H9 (cell line): ENCODE data around the gene UMAD1. TPM values are rescaled to one million over a fixed set of nuclear protein-coding genes. Genes with fewer than 3 reads are reported as not detected.

Source experiments
- DNase-seq: peaks from one replicate; pipeline ENCODE4 v3.0.0-alpha.2; 2017
- H2AFZ ChIP-seq: one replicate; pipeline ENCODE4 v1.6.1; 2013; ENCODE audit warnings: mild to moderate bottlenecking, low read length, control low read depth, moderate library complexity
- H2AK5ac ChIP-seq: 2 replicates; pipeline ENCODE4 v1.6.1; 2013; ENCODE audit warnings: low read length, control low read depth, mixed read lengths; ENCODE audit not compliant: insufficient read length
- H2BK120ac ChIP-seq: one replicate; pipeline ENCODE4 v1.6.1; 2013; ENCODE audit warnings: low read depth, mild to moderate bottlenecking, low read length, control low read depth, inconsistent platforms; ENCODE audit not compliant: poor library complexity, severe bottlenecking
- H2BK12ac ChIP-seq: 2 replicates; pipeline ENCODE4 v1.6.1; 2013; ENCODE audit warnings: low read length, control low read depth, mixed read lengths, low read depth; ENCODE audit not compliant: insufficient read length
- H2BK15ac ChIP-seq: 2 replicates; pipeline ENCODE4 v1.6.1; 2013; ENCODE audit warnings: low read depth, low read length, control low read depth
- H2BK20ac ChIP-seq: one replicate; pipeline ENCODE4 v1.6.1; 2013; ENCODE audit warnings: low read depth, mild to moderate bottlenecking, low read length, control low read depth, inconsistent platforms; ENCODE audit not compliant: poor library complexity, severe bottlenecking
- H2BK5ac ChIP-seq: 2 replicates; pipeline ENCODE4 v1.6.1; 2013; ENCODE audit warnings: low read length, control low read depth, mixed read lengths; ENCODE audit not compliant: insufficient read length
- H3K14ac ChIP-seq: 2 replicates; pipeline ENCODE4 v1.6.1; 2013; ENCODE audit warnings: low read length, control low read depth; ENCODE audit not compliant: insufficient read depth
- H3K18ac ChIP-seq: 2 replicates; pipeline ENCODE4 v1.6.1; 2013; ENCODE audit warnings: low read depth, mild to moderate bottlenecking, mixed read lengths, low read length, control low read depth; ENCODE audit not compliant: insufficient read length
- H3K23ac ChIP-seq: 2 replicates; pipeline ENCODE4 v1.6.1; 2013; ENCODE audit warnings: low read length, control low read depth, mixed read lengths, low read depth; ENCODE audit not compliant: insufficient read length
- H3K23me2 ChIP-seq: 2 replicates; pipeline ENCODE4 v1.6.1; 2013; ENCODE audit warnings: low read depth, mild to moderate bottlenecking, mixed read lengths, low read length, control low read depth; ENCODE audit not compliant: insufficient read length, poor library complexity, severe bottlenecking
- H3K27ac ChIP-seq: 2 replicates; pipeline ENCODE4 v1.5.1; 2013; ENCODE audit warnings: low read length, control low read depth, mixed read lengths, low read depth; ENCODE audit not compliant: insufficient read length
- H3K27me3 ChIP-seq: 2 replicates; pipeline ENCODE4 v1.6.1; 2013; ENCODE audit warnings: low read length, control low read depth, inconsistent platforms; ENCODE audit not compliant: insufficient read depth
- H3K4ac ChIP-seq: 2 replicates; pipeline ENCODE4 v1.6.1; 2013; ENCODE audit warnings: low read depth, mild to moderate bottlenecking, control low read depth, inconsistent platforms, low read length, moderate library complexity
- H3K4me1 ChIP-seq: 2 replicates; pipeline ENCODE4 v1.6.1; 2013; ENCODE audit warnings: low read length, control low read depth, inconsistent platforms; ENCODE audit not compliant: insufficient read depth
- H3K4me2 ChIP-seq: 2 replicates; pipeline ENCODE4 v1.6.1; 2013; ENCODE audit warnings: low read length, control low read depth, mixed read lengths; ENCODE audit not compliant: insufficient read length, insufficient read depth
- H3K56ac ChIP-seq: 2 replicates; pipeline ENCODE4 v1.6.1; 2013; ENCODE audit warnings: low read depth, mild to moderate bottlenecking, mixed read lengths, low read length, control low read depth; ENCODE audit not compliant: insufficient read length
- H3K79me1 ChIP-seq: 2 replicates; pipeline ENCODE4 v1.6.1; 2013; ENCODE audit warnings: low read depth, mild to moderate bottlenecking, moderate library complexity, low read length, control low read depth, inconsistent platforms; ENCODE audit not compliant: insufficient read depth, poor library complexity, severe bottlenecking
- H3K79me2 ChIP-seq: 2 replicates; pipeline ENCODE4 v1.6.1; 2013; ENCODE audit warnings: low read length, control low read depth, inconsistent platforms; ENCODE audit not compliant: insufficient read depth
- H3K9ac ChIP-seq: 2 replicates; pipeline ENCODE4 v1.6.1; 2013; ENCODE audit warnings: low read length, control low read depth, mixed read lengths; ENCODE audit not compliant: insufficient read length; ENCODE audit errors: extremely low read depth
- H3K9me3 ChIP-seq: one replicate; pipeline ENCODE4 v1.6.1; 2013; ENCODE audit warnings: low read depth, low read length, inconsistent platforms; ENCODE audit not compliant: control insufficient read depth
- H3T11ph ChIP-seq: one replicate; pipeline ENCODE4 v1.6.1; 2013; ENCODE audit warnings: mild to moderate bottlenecking, low read length, control low read depth, inconsistent platforms
- H4K20me1 ChIP-seq: one replicate; pipeline ENCODE4 v1.6.1; 2013; ENCODE audit not compliant: control insufficient read depth, insufficient read length, insufficient read depth
- H4K5ac ChIP-seq: 2 replicates; pipeline ENCODE4 v1.6.1; 2013; ENCODE audit warnings: low read depth, mild to moderate bottlenecking, mixed read lengths, low read length, control low read depth; ENCODE audit not compliant: insufficient read length
- H4K8ac ChIP-seq: replicated peaks from 2 replicates; pipeline ENCODE4 v1.6.1; 2013; ENCODE audit warnings: low read length, control low read depth, mixed read lengths, low read depth; ENCODE audit not compliant: insufficient read length
- H4K91ac ChIP-seq: 2 replicates; pipeline ENCODE4 v1.6.1; 2013; ENCODE audit warnings: low read depth, mild to moderate bottlenecking, moderate library complexity, mixed read lengths, low read length, control low read depth; ENCODE audit not compliant: insufficient read length
- H3K27ac Mint-ChIP-seq, 3 experiments: 2 replicates in 2 of 3; 3 replicates in 1 of 3; pipeline ENCODE4 v1.8.0; 2020 to 2021; ENCODE audit warnings: mixed read lengths in 3 of 3, mild to moderate bottlenecking in 1 of 3, moderate library complexity in 1 of 3
- H3K27me3 Mint-ChIP-seq: 2 replicates; pipeline ENCODE4 v1.8.0; 2021; ENCODE audit warnings: low read depth, mild to moderate bottlenecking, moderate library complexity, mixed read lengths
- H3K36me3 Mint-ChIP-seq, 3 experiments: 2 replicates in 2 of 3; 3 replicates in 1 of 3; pipeline ENCODE4 v1.8.0; 2020 to 2021; ENCODE audit warnings: low read depth in 3 of 3, mixed read lengths in 3 of 3; ENCODE audit not compliant: insufficient read depth in 1 of 3
- H3K4me1 Mint-ChIP-seq, 2 experiments: 2 replicates each; pipeline ENCODE4 v1.8.0; 2020; ENCODE audit warnings: mixed read lengths in 2 of 2
- H3K4me3 Mint-ChIP-seq, 2 experiments: 2 replicates in 1 of 2; 3 replicates in 1 of 2; pipeline ENCODE4 v1.8.0; 2020 to 2021; ENCODE audit warnings: mild to moderate bottlenecking in 2 of 2, mixed read lengths in 2 of 2, moderate library complexity in 1 of 2
- H3K9me3 Mint-ChIP-seq, 2 experiments: 2 replicates in 1 of 2; 3 replicates in 1 of 2; pipeline ENCODE4 v1.8.0; 2020; ENCODE audit warnings: mild to moderate bottlenecking in 2 of 2, mixed read lengths in 2 of 2, moderate library complexity in 1 of 2
- CTCF ChIP-seq: fragments of 200-600 bp; sonication (generic); conservative IDR thresholded peaks from 3 replicates; pipeline ENCODE4 v1.8.0; 2021; ENCODE audit warnings: antibody characterized with exemption, mild to moderate bottlenecking
- WGBS: extraction: QIAGEN DNeasy Blood & Tissue Kit; methylation state at CpG from one replicate; pipeline ENCODE4 v1.1.7; 2013; ENCODE audit warnings: missing lambda C conversion rate, low lambda C conversion rate, mixed read lengths; ENCODE audit not compliant: insufficient read length; ENCODE audit errors: extremely low coverage; 5-methylcytosine and 5-hydroxymethylcytosine counted together
- total RNA-seq: library from RNA; stranded (reverse); gene quantifications from 2 replicates; pipeline ENCODE4 v1.2.1, GENCODE V29; 2021

The UMAD1 gene
- total RNA-seq, 1 experiment from 2014 or later: 8.9 TPM

GRCh38 chr7:7628476-7628875 lies 12.1 kb upstream of the UMAD1 start:
- no peak overlapping the region for H3K18ac ChIP-seq
- H3T11ph ChIP-seq: no peak overlapping the region
- H3K79me1 ChIP-seq: no peaks in the 10 kb centered on the region
- no peaks in the 10 kb centered on the region for H3K23me2 ChIP-seq
- no CpG with 5 or more reads among the region's 1 CpG for WGBS
- no peak overlapping the region for H2AFZ ChIP-seq
- H2BK120ac ChIP-seq: no peak overlapping the region
- H3K9me3 ChIP-seq: no peaks in the 10 kb centered on the region
- no peak overlapping the region for H3K23ac ChIP-seq
- H3K27ac ChIP-seq: no peak overlapping the region
- Mint-ChIP-seq H3K27ac (no peak overlapping the region), H3K9me3 (peaks cover 35 to 41% of the 10 kb centered on the region in 2 experiments), H3K4me1 (peaks cover 3 to 5% of the 10 kb centered on the region in 2 experiments; a peak in 1 of 4 replicates), H3K27me3 (no peaks in the 10 kb centered on the region; the same call in 1 of the 2 replicates), H3K36me3 (peaks cover 21 to 38% (median 25%) of the 10 kb centered on the region in 3 experiments), H3K4me3 (no peak overlapping the region)
- no peak overlapping the region for H4K5ac ChIP-seq
- H2AK5ac ChIP-seq: no peak overlapping the region
- H3K27me3 ChIP-seq: no peaks in the 10 kb centered on the region
- H4K8ac ChIP-seq: no peak overlapping the region
- H3K79me2 ChIP-seq: no peaks in the 10 kb centered on the region
- no peak for DNase-seq
- no peaks in the 10 kb centered on the region for H3K4me1 ChIP-seq
- H4K20me1 ChIP-seq: no peaks in the 10 kb centered on the region
- no peak overlapping the region for H3K4ac ChIP-seq
- H2BK15ac ChIP-seq: no peak overlapping the region
- H2BK5ac ChIP-seq: no peak overlapping the region
- H2BK12ac ChIP-seq: no peak overlapping the region
- H3K9ac ChIP-seq: no peak overlapping the region
- no peak overlapping the region for H3K14ac ChIP-seq
- no peak overlapping the region for H3K4me2 ChIP-seq
- no peak overlapping the region for H4K91ac ChIP-seq
- H3K56ac ChIP-seq: no peak overlapping the region
- H2BK20ac ChIP-seq: no peak overlapping the region
- no peak for TF ChIP-seq CTCF
